Transverse colon (tissue), 4 donors: ENCODE data around the gene C1GALT1C1.

Experiments used
- EP300 ChIP-seq: sonication (generic); formaldehyde crosslinking; IDR thresholded peaks from one replicate; pipeline ENCODE4 v1.6.1; 2017; ENCODE audit warnings: antibody characterized with exemption, low read depth
- POLR2A ChIP-seq: fragments of 450-650 bp; IDR thresholded peaks from one replicate; pipeline ENCODE4 v1.6.1; 2016; ENCODE audit warnings: antibody characterized with exemption, mild to moderate bottlenecking, moderate library complexity
- POLR2AphosphoS5 ChIP-seq, 3 donors: sonication (generic); formaldehyde crosslinking; IDR thresholded peaks; one replicate each; pipeline ENCODE4 v1.6.1; 2016; ENCODE audit warnings: antibody characterized with exemption in 3 of 3
- TF ChIP-seq, protein P1 (sequence below), 5 experiments: fragments of 200-600 bp in 3 of 5; fragments of 450-650 bp in 2 of 5; sonication (generic) in 3 of 5; IDR thresholded peaks; 1 replicate in 2 of 5; 2 replicates in 3 of 5; pipeline ENCODE4 v1.5.1; 2016 to 2017; ENCODE audit warnings: antibody characterized with exemption in 5 of 5, inconsistent platforms in 3 of 5, mild to moderate bottlenecking in 2 of 5, moderate library complexity in 1 of 5

DNA sequence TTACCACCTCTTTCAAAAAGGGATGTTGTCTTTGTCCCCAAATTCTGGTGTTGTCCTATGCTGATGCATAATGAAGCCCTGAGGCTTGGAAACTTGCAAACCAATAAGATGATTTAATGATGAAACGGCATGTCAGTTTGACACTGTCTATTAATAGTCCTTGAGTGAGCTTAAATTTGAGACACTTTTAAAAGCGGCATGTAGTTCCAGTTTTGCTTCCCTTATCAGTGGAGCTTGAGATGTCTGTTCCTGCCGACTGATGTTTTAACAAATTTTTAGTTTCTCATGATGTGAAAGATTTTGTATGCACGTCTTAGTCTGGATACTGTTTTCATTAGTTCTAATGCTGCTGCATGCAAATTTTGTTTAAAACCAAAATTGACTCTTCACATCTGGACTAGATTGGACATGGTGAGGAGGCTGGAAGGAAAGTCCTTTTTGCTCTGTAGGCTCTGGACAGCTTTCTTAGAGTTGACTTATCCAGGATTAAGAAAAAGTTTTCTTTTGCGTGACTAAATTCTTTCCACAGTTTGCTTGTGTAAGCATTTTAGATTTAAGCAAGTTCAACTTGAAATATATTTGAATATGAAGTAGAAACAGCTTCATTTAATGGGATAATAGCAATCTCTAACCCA is 11.7 kb downstream of the C1GALT1C1 start:
- TF ChIP-seq POLR2A (no peak), EP300 (no peak), POLR2AphosphoS5 (IDR thresholded peaks at IDR 0.05) (no peak)
- TF ChIP-seq, protein P1, sequence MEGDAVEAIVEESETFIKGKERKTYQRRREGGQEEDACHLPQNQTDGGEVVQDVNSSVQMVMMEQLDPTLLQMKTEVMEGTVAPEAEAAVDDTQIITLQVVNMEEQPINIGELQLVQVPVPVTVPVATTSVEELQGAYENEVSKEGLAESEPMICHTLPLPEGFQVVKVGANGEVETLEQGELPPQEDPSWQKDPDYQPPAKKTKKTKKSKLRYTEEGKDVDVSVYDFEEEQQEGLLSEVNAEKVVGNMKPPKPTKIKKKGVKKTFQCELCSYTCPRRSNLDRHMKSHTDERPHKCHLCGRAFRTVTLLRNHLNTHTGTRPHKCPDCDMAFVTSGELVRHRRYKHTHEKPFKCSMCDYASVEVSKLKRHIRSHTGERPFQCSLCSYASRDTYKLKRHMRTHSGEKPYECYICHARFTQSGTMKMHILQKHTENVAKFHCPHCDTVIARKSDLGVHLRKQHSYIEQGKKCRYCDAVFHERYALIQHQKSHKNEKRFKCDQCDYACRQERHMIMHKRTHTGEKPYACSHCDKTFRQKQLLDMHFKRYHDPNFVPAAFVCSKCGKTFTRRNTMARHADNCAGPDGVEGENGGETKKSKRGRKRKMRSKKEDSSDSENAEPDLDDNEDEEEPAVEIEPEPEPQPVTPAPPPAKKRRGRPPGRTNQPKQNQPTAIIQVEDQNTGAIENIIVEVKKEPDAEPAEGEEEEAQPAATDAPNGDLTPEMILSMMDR (IDR thresholded peaks at IDR 0.05), result no peak
